Fibroblast of lung (primary cell): Measurements from ENCODE around the gene GYPC. TPM values are rescaled to one million over a fixed set of nuclear protein-coding genes. Genes with fewer than 3 reads are reported as not detected.

Experiments used
- DNase-seq, 2 donors: peaks; one replicate each; pipeline versions ENCODE4 v3.0.0 to v3.0.0-alpha.2; 2010; ENCODE audit warnings: low read depth in 2 of 2
- H2AFZ ChIP-seq: 2 replicates; pipeline ENCODE4 v1.5.1; 2012; ENCODE audit warnings: low read length, control low read depth, inconsistent platforms
- H3K27ac ChIP-seq: 2 replicates; pipeline ENCODE4 v1.5.1; 2011; ENCODE audit warnings: low read length, control low read depth; ENCODE audit not compliant: insufficient read depth
- H3K27me3 ChIP-seq: 2 replicates; pipeline ENCODE4 v1.5.1; 2011; ENCODE audit warnings: mild to moderate bottlenecking, low read length; ENCODE audit not compliant: control insufficient read depth, insufficient read depth
- H3K36me3 ChIP-seq: 2 replicates; pipeline ENCODE4 v1.5.1; 2011; ENCODE audit warnings: low read length; ENCODE audit not compliant: control insufficient read depth, insufficient read depth
- H3K4me1 ChIP-seq: 2 replicates; pipeline ENCODE4 v1.5.1; 2011; ENCODE audit warnings: low read length; ENCODE audit not compliant: control insufficient read depth, insufficient read depth; ENCODE audit errors: extremely low read depth
- H3K4me2 ChIP-seq: 2 replicates; pipeline ENCODE4 v1.5.1; 2011; ENCODE audit warnings: low read length, control low read depth; ENCODE audit not compliant: insufficient read depth; ENCODE audit errors: extremely low read depth
- H3K4me3 ChIP-seq, 4 experiments: fragments of 200-600 bp in 1 of 4; sonication (generic) in 1 of 4; replicated peaks in 1 of 4; 2 replicates each; pipeline ENCODE4 v1.5.1; 2011 to 2016; ENCODE audit warnings: low read length in 4 of 4, low read depth in 3 of 4, mild to moderate bottlenecking in 3 of 4, control low read depth in 2 of 4, inconsistent platforms in 1 of 4, mixed read lengths in 1 of 4; ENCODE audit not compliant: insufficient read depth in 1 of 4; ENCODE audit errors: control extremely low read depth in 1 of 4
- H3K79me2 ChIP-seq: 2 replicates; pipeline ENCODE4 v1.5.1; 2012; ENCODE audit warnings: mild to moderate bottlenecking, low read length, inconsistent platforms; ENCODE audit not compliant: control insufficient read depth, insufficient read depth
- H3K9ac ChIP-seq: 2 replicates; pipeline ENCODE4 v1.5.1; 2011; ENCODE audit warnings: mild to moderate bottlenecking, low read length, control low read depth; ENCODE audit not compliant: insufficient read depth
- H3K9me3 ChIP-seq: 2 replicates; pipeline ENCODE4 v1.5.1; 2012; ENCODE audit warnings: low read depth, low read length; ENCODE audit not compliant: control insufficient read depth, insufficient read depth
- H4K20me1 ChIP-seq: 2 replicates; pipeline ENCODE4 v1.5.1; 2011; ENCODE audit warnings: low read length; ENCODE audit not compliant: control insufficient read depth, insufficient read depth; ENCODE audit errors: extremely low read depth
- EZH2 ChIP-seq: IDR thresholded peaks from 2 replicates; pipeline ENCODE4 v1.5.1; 2012; ENCODE audit warnings: low read length, control low read depth, mild to moderate bottlenecking; ENCODE audit errors: missing control alignments
- polyA plus RNA-seq, 2 donors: library from polyadenylated mRNA; depleted of rRNA in 1 of 2; stranded (reverse) in 1 of 2; unstranded in 1 of 2; fragments of >200 nt; gene quantifications; 2 replicates each; pipeline ENCODE4 v1.2.1, GENCODE V29; 2011 to 2012; ENCODE audit warnings: missing spikeins in 1 of 2
- total RNA-seq: library from RNA; depleted of rRNA; stranded (reverse); fragments of >200 nt; gene quantifications from 2 replicates; pipeline ENCODE4 v1.2.1, GENCODE V29; 2014
- TF ChIP-seq, protein P1 (sequence below), 2 donors: IDR thresholded peaks in 1 of 2; conservative IDR thresholded peaks in 1 of 2; 1 replicate in 1 of 2; 2 replicates in 1 of 2; pipeline ENCODE4 v1.5.1; 2011 to 2012; ENCODE audit warnings: low read length in 2 of 2, control low read depth in 1 of 2, inconsistent platforms in 1 of 2, low read depth in 1 of 2, mild to moderate bottlenecking in 1 of 2

Gene GYPC
- total and polyA plus RNA-seq, 2 donors (not counting 1 experiment from before 2014, with no cell fraction given) = 135 to 167 TPM

DNA sequence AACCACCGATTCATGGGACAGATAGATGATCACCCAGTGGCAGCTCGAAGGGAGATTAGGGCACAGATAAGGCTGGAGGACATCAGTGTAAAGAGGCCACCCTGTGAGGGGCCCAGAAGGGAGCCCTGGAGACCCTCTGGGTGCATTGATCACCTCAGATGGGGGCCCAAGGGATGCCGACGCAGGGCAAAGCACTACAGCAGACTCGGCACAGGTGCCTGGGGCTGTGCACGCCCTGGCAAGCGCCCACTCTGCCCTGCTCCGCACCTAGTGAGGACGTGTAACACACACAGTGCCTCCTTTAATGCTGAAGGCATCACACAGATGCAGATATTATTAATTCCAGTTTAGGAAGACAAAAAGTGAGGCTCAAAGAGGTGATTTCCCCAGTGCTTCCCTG, 9.5 kb downstream of the GYPC start:
- no peak overlapping the region for H3K4me3 ChIP-seq
- DNase-seq = no peak
- H3K79me2 ChIP-seq = peaks cover 29% of the 10 kb centered on the region
- H3K27ac ChIP-seq = no peak overlapping the region
- no peak overlapping the region for H2AFZ ChIP-seq
- no peak for TF ChIP-seq EZH2
- H3K36me3 ChIP-seq = peaks cover 3% of the 10 kb centered on the region
- H3K27me3 ChIP-seq = no peaks in the 10 kb centered on the region
- H3K9me3 ChIP-seq = no peaks in the 10 kb centered on the region
- peaks cover 3% of the 10 kb centered on the region for H3K4me1 ChIP-seq
- H3K4me2 ChIP-seq = no peak overlapping the region
- H4K20me1 ChIP-seq = no peaks in the 10 kb centered on the region
- no peak overlapping the region for H3K9ac ChIP-seq

DNA sequence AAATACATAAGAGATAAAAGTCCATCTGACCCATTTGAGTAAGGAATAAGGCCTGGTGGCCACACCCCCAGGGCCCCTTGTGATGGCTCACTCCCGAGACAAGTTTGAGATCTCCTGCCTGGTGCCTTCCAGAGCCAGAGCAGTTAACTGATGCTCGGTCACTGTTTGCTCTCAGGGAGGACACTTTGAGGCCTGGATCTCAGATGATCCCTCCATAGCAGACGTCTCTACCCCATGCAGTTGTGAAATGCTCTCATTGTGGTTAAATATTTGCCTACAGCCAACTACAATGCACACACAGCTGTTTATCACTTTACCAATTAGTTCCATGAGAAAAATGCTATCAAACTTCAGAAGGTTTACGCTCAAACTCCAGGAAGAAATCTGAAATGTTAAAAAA, 12.3 kb downstream of the GYPC start:
- Histone ChIP-seq H3K4me1 (peaks cover 3% of the 10 kb centered on the region), H2AFZ (no peak overlapping the region), H3K9ac (no peak overlapping the region), H3K27me3 (no peaks in the 10 kb centered on the region), H3K27ac (no peak overlapping the region), H3K79me2 (peaks cover 13% of the 10 kb centered on the region), H3K4me3 (no peak overlapping the region), H3K4me2 (no peak overlapping the region), H3K9me3 (no peaks in the 10 kb centered on the region), H3K36me3 (peaks cover 3% of the 10 kb centered on the region), H4K20me1 (no peaks in the 10 kb centered on the region)
- TF ChIP-seq, protein P1, sequence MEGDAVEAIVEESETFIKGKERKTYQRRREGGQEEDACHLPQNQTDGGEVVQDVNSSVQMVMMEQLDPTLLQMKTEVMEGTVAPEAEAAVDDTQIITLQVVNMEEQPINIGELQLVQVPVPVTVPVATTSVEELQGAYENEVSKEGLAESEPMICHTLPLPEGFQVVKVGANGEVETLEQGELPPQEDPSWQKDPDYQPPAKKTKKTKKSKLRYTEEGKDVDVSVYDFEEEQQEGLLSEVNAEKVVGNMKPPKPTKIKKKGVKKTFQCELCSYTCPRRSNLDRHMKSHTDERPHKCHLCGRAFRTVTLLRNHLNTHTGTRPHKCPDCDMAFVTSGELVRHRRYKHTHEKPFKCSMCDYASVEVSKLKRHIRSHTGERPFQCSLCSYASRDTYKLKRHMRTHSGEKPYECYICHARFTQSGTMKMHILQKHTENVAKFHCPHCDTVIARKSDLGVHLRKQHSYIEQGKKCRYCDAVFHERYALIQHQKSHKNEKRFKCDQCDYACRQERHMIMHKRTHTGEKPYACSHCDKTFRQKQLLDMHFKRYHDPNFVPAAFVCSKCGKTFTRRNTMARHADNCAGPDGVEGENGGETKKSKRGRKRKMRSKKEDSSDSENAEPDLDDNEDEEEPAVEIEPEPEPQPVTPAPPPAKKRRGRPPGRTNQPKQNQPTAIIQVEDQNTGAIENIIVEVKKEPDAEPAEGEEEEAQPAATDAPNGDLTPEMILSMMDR (conservative IDR thresholded peaks at IDR 0.05 in 1 of 2, IDR thresholded peaks at IDR 0.05 in 1 of 2; ENCODE audit: low read depth in 1 of 2, low read length in 2 of 2) = no peak
- no peak for DNase-seq

DNA sequence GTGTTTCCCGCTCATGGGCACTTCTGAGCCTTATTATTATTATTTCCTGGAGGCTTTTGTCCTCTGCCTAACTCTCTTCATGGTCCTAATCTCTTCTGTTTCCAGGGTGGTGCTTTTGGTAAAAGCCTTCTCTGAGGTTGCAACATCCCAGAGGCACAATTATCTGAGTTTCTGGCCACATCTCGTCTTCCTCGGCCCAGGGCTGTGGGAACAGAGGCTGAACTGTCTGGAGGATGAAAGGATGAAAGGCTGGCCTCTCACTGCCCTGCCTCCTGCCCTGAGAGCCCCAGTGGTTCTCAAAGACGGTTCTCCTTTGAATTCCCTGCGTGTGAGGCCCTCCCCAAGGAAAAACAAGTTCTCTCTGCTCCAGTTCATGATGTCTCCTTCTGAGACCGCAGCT, 13.8 kb downstream of the GYPC start:
- Histone ChIP-seq H2AFZ (no peak overlapping the region), H3K9ac (no peak overlapping the region), H3K36me3 (peaks cover 3% of the 10 kb centered on the region), H3K4me3 (no peak overlapping the region), H3K27me3 (no peaks in the 10 kb centered on the region), H3K9me3 (no peaks in the 10 kb centered on the region), H3K27ac (no peak overlapping the region), H3K79me2 (peaks cover 8% of the 10 kb centered on the region), H4K20me1 (no peaks in the 10 kb centered on the region), H3K4me2 (no peak overlapping the region), H3K4me1 (peaks cover 3% of the 10 kb centered on the region)
- no peak for TF ChIP-seq EZH2
- TF ChIP-seq, protein P1 (conservative IDR thresholded peaks at IDR 0.05 in 1 of 2, IDR thresholded peaks at IDR 0.05 in 1 of 2; ENCODE audit: low read depth in 1 of 2, low read length in 2 of 2) = no peak
- DNase-seq = no peak
